Pancreas (tissue), 10 donors: ENCODE results near the gene IL4I1. TPM values are rescaled to one million over a fixed set of nuclear protein-coding genes. Genes with fewer than 3 reads are reported as not detected.
A peak's percentile ranks its signal among the peaks of the same experiment; 100 is the strongest.

Source experiments
- ATAC-seq, 4 donors: fragments of 200-7000 bp; cut with Tn5 transposase; one replicate each; pipeline versions ENCODE4 v1.8.0 to v1.9.1; 2020; ENCODE audit warnings: mild to moderate bottlenecking in 4 of 4, moderate library complexity in 4 of 4
- DNase-seq, 6 donors: peaks; one replicate each; pipeline ENCODE4 v3.0.0-alpha.2; 2020
- FAIRE-seq: peaks from 2 replicates; lab custom pipeline; 2012; peaks lifted over from hg19 to GRCh38; lab: Jason Lieb, UNC
- H3K27ac ChIP-seq, 4 donors: fragments of 200-600 bp; sonication (generic); 1 replicate in 3 of 4; 2 replicates in 1 of 4; pipeline versions ENCODE4 v1.5.0 to v1.8.0; 2020
- H3K27me3 ChIP-seq, 4 donors: fragments of 200-600 bp; one replicate each; pipeline ENCODE4 v1.8.0; 2021
- H3K36me3 ChIP-seq, 3 donors: fragments of 200-600 bp; sonication (generic) in 1 of 3; one replicate each; pipeline versions ENCODE4 v1.5.0 to v1.8.0; 2020 to 2021
- H3K4me1 ChIP-seq, 3 donors: fragments of 200-600 bp; one replicate each; pipeline ENCODE4 v1.8.0; 2021
- H3K4me3 ChIP-seq, 4 donors: fragments of 200-600 bp; sonication (generic) in 2 of 4; one replicate each; pipeline versions ENCODE4 v1.5.0 to v1.8.0; 2020 to 2021
- H3K9me3 ChIP-seq, 4 donors: fragments of 200-600 bp; one replicate each; pipeline ENCODE4 v1.8.0; 2021
- WGBS, 2 donors: extraction: QIAGEN DNeasy Blood & Tissue Kit; methylation state at CpG; one replicate each; pipeline ENCODE4 v1.1.7; 2013; 5-methylcytosine and 5-hydroxymethylcytosine counted together
- intact Hi-C, 3 donors: fragments of 100-400 bp; cut with DNase I; formaldehyde crosslinking; loops; one replicate each; pipeline versions ENCODE4 v1.11.1 to v1.14.2; 2022
- polyA plus RNA-seq, 2 donors: library from polyadenylated mRNA; stranded (reverse); fragments of 200-250 nt; gene quantifications; one replicate each; pipeline ENCODE4 v1.2.3, GENCODE V29; 2013
- total RNA-seq, 6 donors: library from RNA; stranded (reverse); fragmentation: NEBNext Ultra II Directional in 4 of 6; extraction: Animal tissue kit (Norgen Biotek cat#: 25700) in 4 of 6; gene quantifications; one replicate each; pipeline versions ENCODE4 v1.2.1 to v1.2.4, GENCODE V29; 2021 to 2023
- TF ChIP-seq, protein P1 (sequence below), 4 donors: fragments of 200-600 bp; sonication (generic) in 3 of 4; IDR thresholded peaks; one replicate each; pipeline versions ENCODE4 v1.5.0 to v1.8.0; 2021; ENCODE audit warnings: antibody characterized with exemption in 4 of 4
- donor health status: healthy with polysubstance abuse.
- donor health status: DM: no; HTN: no; CAD: no; lungs with moderate emphysema.
- donor health status: DM: no; HTN: no; CAD: no.
- donor health status: control.
- donor health status: control.
- donor health status: Bipolar disorder and iron deficiency.
- donor health status: DM: yes; HTN: yes; CAD: no.
- donor health status: DM: no; HTN: no; CAD: no.
- donor health status: DM: no; HTN: no; CAD: no.
- donor health status: DM: yes; HTN: yes; CAD: no.

IL4I1 gene
- total and polyA plus RNA-seq, 8 donors = 0.23 to 4.0 (median 0.63) TPM

DNA sequence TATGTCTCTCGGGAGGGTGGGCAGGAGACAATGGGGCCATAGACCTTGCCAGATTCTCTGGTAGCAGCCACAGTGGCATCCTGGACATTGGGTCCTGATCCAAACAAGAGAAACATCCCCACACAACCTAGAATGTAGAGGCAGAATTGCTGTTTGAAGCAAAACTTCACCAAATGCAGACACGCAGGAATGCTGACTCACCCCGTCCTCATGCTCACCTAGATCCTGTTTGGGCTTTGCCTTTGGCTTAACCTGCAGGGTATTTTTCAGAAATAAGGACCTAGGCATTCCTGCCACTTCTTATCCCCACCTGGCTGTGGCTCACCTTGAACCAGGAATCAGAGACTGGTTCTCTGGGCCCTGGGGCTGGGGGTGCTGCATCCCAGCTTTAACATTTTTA is 11.9 kb downstream of the IL4I1 start:
- H3K36me3 ChIP-seq = peaks cover 9 to 56% (median 46%) of the 10 kb centered on the region in 3 donors
- intact Hi-C loops = no loop called here
- TF ChIP-seq, protein P1, sequence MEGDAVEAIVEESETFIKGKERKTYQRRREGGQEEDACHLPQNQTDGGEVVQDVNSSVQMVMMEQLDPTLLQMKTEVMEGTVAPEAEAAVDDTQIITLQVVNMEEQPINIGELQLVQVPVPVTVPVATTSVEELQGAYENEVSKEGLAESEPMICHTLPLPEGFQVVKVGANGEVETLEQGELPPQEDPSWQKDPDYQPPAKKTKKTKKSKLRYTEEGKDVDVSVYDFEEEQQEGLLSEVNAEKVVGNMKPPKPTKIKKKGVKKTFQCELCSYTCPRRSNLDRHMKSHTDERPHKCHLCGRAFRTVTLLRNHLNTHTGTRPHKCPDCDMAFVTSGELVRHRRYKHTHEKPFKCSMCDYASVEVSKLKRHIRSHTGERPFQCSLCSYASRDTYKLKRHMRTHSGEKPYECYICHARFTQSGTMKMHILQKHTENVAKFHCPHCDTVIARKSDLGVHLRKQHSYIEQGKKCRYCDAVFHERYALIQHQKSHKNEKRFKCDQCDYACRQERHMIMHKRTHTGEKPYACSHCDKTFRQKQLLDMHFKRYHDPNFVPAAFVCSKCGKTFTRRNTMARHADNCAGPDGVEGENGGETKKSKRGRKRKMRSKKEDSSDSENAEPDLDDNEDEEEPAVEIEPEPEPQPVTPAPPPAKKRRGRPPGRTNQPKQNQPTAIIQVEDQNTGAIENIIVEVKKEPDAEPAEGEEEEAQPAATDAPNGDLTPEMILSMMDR (IDR thresholded peaks at IDR 0.05) = no peak

GRCh38 chr19:49884109-49884508 is 12.6 kb downstream of the IL4I1 start:
- ATAC-seq (no peak), DNase-seq (peak in 1 of 6 donors; percentile 36), FAIRE-seq (no peak)
- H3K4me1 ChIP-seq = no peaks in the 10 kb centered on the region
- peaks cover 9 to 56% (median 46%) of the 10 kb centered on the region in 3 donors for H3K36me3 ChIP-seq
- 92 to 95% methylated on average over 18 of the region's 18 CpGs for WGBS, 2 donors
- no peaks in the 10 kb centered on the region for H3K27me3 ChIP-seq
- H3K9me3 ChIP-seq = no peaks in the 10 kb centered on the region
- H3K27ac ChIP-seq = no peak overlapping the region
- TF ChIP-seq, protein P1 (IDR thresholded peaks at IDR 0.05) = no peak
- H3K4me3 ChIP-seq = no peak overlapping the region
- intact Hi-C loops = no loop called here

More for the DNA sequence above, 11.9 kb downstream of the IL4I1 start:
- no peak for ATAC-seq
- Histone ChIP-seq H3K27ac (no peak overlapping the region), H3K9me3 (no peaks in the 10 kb centered on the region), H3K27me3 (no peaks in the 10 kb centered on the region), H3K4me3 (no peak overlapping the region), H3K4me1 (no peaks in the 10 kb centered on the region)
- no peak for FAIRE-seq
- whole genome bisulfite sequencing, 2 donors = 94 to 96% methylated on average over 3 of the region's 3 CpGs
- DNase-seq = no peak

- WGBS, 2 donors = 97 to 99% methylated on average over 5 of the region's 5 CpGs
- no peak overlapping the region for H3K27ac ChIP-seq
- intact Hi-C loops = no loop called here
Observed at GRCh38 chr19:49883094-49883493, 13.6 kb downstream of the IL4I1 start.

DNA sequence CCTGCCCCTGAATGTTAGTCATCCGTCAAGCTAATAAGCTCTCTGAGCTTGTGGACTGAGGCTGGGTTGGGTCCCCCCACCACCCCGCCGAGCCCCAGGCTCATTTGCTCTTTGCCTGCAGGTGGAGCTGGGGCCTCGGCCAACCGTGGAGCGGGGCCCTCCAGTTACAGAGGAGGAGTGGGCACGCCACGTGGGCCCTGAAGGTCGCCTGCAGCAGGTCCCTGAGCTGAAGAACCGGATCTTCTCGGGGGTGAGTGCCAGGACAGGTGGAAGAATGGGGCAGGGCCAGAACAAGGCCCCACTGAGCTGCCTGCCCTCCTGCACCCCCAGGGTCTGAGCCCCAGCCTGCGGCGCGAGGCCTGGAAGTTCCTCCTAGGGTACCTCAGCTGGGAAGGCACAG is 14.0 kb downstream of the IL4I1 start:
- Histone ChIP-seq H3K27me3 (no peaks in the 10 kb centered on the region), H3K36me3 (peaks cover 9 to 56% (median 46%) of the 10 kb centered on the region in 3 donors), H3K27ac (no peak overlapping the region), H3K9me3 (no peaks in the 10 kb centered on the region), H3K4me3 (no peak overlapping the region), H3K4me1 (peaks cover 0 to 3% (median 0%) of the 10 kb centered on the region in 3 donors)
- intact Hi-C loops = no loop called here
- ATAC-seq = no peak
- TF ChIP-seq, protein P1 (IDR thresholded peaks at IDR 0.05) = no peak
- DNase-seq = no peak
- FAIRE-seq = no peak
- 95 to 98% methylated on average over 14 of the region's 14 CpGs for WGBS, 2 donors

More at GRCh38 chr19:49883094-49883493, 13.6 kb downstream of the IL4I1 start:
- Histone ChIP-seq H3K4me1 (peaks cover 0 to 3% (median 0%) of the 10 kb centered on the region in 3 donors), H3K9me3 (no peaks in the 10 kb centered on the region), H3K27me3 (no peaks in the 10 kb centered on the region), H3K4me3 (no peak overlapping the region), H3K36me3 (peaks cover 9 to 56% (median 46%) of the 10 kb centered on the region in 3 donors)
- FAIRE-seq (no peak), ATAC-seq (no peak), DNase-seq (no peak)
- TF ChIP-seq, protein P1 (IDR thresholded peaks at IDR 0.05) = no peak

DNA sequence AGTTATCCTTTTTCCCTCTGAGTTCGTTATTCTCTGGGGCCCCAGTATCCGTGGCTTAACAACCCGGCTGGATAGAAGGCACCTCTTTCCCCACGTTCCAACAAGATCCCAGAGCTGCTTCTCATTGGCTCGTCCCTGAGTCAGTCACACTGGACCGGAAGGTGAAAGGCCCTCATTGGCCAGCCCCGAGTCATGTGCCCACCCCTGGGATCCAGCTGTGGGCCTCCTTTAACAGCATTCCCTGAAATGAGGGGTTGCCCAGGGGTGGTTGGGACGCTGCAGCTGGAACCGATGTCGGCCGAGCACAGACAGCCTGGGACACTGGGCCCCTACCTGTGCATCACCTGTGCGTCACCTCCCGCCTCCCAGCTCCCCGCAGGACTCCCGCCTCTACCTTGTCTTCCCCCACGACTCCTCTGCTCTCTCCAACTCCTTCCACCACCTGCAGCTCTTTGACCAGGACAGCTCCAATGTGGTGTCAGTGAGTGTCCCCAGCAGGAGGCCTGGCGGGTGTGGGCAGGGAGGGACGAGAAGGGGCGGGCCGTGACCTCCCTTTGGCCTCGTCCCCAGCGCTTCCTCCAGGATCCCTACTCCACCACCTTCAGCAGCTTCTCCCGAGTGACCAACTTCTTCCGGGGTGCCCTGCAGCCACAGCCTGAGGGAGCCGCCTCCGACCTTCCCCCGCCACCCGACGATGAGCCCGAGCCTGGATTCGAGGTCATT is 14.9 kb downstream of the IL4I1 start:
- Histone ChIP-seq H3K27me3 (no peaks in the 10 kb centered on the region), H3K36me3 (peaks cover 9 to 56% (median 46%) of the 10 kb centered on the region in 3 donors), H3K27ac (no peak overlapping the region), H3K4me3 (no peak overlapping the region), H3K4me1 (peaks cover 0 to 3% (median 0%) of the 10 kb centered on the region in 3 donors), H3K9me3 (no peaks in the 10 kb centered on the region)
- intact Hi-C loops = no loop called here
- 93 to 94% methylated on average over 31 of the region's 31 CpGs for WGBS, 2 donors
- DNase-seq (peak in 1 of 6 donors; percentile 23), FAIRE-seq (no peak), ATAC-seq (no peak)
- TF ChIP-seq, protein P1 (IDR thresholded peaks at IDR 0.05) = no peak
